Skeletal muscle cell (primary cell): ENCODE measurements around the gene TNFSF8.

ENCODE experiments used
- DNase-seq: peaks from one replicate; pipeline ENCODE4 v3.0.0-alpha.2; 2010; ENCODE audit warnings: low read depth
- H3K4me3 ChIP-seq: 2 replicates; pipeline ENCODE4 v1.5.1; 2011; ENCODE audit warnings: low read depth, mild to moderate bottlenecking, control low read depth, low read length, moderate library complexity

TNFSF8 gene

DNA sequence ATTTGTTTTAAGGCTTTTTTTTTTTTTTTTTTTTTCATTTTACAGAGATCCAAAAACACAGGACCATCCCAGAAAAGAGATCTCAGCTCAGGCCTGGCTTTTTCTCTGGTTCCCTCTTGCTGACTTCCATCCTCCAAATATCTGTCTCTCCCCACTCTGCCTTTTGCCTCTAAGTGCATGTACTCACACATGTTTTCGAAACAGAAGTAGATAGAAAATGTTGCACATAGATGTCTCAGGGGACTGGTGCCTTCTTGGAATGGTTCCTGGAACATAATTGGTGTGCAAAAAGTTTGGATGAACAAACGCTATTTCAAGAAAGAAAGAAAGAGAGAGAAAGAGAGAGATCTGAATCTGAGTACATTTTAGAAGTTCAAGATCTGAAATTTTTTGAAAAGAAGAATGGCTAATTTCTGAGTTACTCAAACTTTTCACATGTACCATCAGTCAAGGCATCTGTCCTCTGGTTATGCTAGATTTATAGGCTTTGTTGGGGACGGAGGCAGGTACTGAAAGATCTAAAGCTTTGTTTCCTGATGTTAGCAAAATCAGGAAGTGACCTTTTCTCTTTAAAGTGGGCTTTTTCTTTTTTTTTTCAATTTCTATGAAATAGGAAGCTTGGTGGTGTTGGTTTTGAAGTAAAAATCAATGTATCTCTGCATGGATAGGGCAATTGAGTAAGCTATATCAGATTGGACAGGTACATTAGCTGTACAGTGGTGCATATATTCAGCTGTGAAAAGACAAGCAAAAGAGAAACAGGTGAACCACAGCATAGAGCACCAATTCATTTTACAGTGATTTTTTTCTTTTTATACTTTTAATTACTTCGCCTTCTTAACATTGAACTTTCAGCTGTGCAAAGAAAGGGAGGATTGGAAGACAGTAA is 8.5 kb upstream of the TNFSF8 start:
- DNase-seq, result peak; percentile 65
- no peak overlapping the region for H3K4me3 ChIP-seq

GRCh38 chr9:114937516-114937915 is 7.1 kb upstream of the TNFSF8 start:
- H3K4me3 ChIP-seq, result no peak overlapping the region
- DNase-seq, result no peak

GRCh38 chr9:114936581-114936980 is 6.2 kb upstream of the TNFSF8 start:
- no peak overlapping the region for H3K4me3 ChIP-seq
- DNase-seq, result no peak

DNA sequence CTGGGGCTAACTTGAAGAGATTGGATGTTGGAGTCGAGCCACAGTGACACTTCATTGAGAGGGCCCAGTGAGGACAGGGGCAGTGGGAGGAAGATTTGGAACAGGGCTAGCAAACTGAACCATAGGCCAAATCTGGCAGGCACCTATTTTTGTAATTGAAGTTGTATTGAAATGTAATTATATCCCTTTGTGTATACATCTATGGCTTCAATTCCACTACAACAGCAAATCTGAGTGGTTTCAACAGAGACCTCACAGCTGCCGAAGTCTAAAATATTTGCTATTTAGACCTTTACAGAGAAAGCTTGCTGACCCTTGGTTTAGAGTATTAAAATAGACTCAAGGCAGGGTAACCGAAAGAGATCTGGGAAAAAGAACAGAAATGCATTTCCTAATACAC is 4.7 kb upstream of the TNFSF8 start:
- DNase-seq, result no peak
- no peak overlapping the region for H3K4me3 ChIP-seq

GRCh38 chr9:114932502-114932901 is 2.1 kb upstream of the TNFSF8 start:
- no peak for DNase-seq
- no peak overlapping the region for H3K4me3 ChIP-seq

DNA sequence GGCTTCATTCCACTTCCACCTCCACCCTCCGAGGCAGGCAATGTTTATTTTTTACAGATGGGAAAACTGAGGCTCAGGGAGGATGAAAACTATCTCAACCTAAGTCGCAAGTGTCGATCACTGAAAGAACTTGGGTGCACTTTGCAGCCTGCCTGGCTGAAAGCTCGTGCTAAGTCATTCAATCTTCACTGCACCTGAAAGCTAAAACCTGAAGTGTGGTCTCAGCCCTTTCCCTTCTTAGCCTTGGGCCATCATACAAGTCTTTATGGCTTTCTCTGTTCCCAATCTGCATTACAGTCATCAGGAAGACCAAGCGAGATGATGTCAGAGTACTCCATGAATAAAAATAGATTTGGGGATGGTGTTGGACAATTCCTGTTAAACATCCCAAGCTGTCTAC is 1.0 kb upstream of the TNFSF8 start:
- H3K4me3 ChIP-seq, result no peak overlapping the region
- DNase-seq, result no peak

GRCh38 chr9:114929201-114929600 is 1.2 kb downstream of the TNFSF8 start:
- DNase-seq, result no peak
- no peak overlapping the region for H3K4me3 ChIP-seq

GRCh38 chr9:114928671-114929070 is 1.7 kb downstream of the TNFSF8 start:
- no peak overlapping the region for H3K4me3 ChIP-seq

DNA sequence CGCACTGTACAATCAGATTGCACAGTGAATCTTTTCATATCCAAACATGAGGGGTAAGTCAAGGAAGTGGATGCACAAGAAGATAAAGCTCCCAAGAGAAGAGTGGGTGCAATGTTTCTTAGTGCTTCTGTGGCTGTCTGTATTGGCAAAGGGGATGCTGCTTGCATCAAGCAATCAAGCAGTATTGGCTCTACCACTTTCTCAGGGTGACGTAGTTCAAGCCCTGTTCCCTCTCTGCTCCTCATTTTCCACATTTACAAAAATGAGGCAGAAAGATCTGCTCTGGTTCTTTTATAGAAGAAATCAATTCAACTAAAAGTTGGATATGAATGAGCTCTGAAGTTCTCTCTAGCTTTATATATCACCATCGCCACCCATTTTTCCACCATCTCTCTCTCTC is 2.3 kb downstream of the TNFSF8 start:
- DNase-seq, result no peak
- no peak overlapping the region for H3K4me3 ChIP-seq

More at GRCh38 chr9:114928671-114929070, 1.7 kb downstream of the TNFSF8 start:
- DNase-seq, result no peak

- no peak overlapping the region for H3K4me3 ChIP-seq
- no peak for DNase-seq
These were observed 4.7 kb downstream of the TNFSF8 start for GRCh38 chr9:114925672-114926071.

DNA sequence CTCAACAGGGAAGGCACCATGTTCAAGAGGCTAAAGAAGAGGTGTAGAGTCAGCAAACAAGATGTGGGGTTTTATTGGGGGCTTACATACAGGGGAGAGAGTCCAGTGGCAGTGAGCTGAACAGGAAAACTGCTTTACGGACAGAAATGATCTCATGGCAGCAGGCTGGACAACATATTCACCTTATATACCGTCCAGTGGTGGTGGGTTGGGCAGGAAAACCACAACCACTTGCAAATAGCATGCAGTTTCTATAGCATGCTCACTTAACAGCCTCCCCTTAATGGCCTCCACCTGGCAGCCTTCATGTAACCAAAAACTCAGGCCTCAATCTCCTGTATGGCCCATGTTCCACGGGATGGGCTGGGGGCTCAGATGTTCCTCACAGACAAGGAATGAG is 5.4 kb downstream of the TNFSF8 start:
- no peak for DNase-seq
- no peak overlapping the region for H3K4me3 ChIP-seq

DNA sequence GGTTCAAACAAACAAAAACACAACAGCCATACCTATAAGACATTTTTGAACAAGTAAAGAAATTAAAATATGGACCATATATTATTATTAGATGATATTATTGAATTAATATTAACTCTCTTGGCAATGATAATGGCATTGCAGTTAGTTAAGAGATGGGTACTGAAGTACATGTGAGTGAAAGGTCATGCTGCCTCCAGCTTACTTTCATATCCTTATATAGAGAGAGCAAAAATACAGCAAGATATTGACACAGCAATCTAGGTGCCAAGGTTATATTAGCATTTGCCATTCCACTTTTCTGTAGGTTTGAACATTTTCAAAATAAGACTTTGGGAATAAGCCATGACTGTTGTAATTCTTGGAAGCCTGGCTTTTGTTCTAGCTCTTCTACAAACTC is 6.1 kb downstream of the TNFSF8 start:
- H3K4me3 ChIP-seq, result no peak overlapping the region
- no peak for DNase-seq

DNA sequence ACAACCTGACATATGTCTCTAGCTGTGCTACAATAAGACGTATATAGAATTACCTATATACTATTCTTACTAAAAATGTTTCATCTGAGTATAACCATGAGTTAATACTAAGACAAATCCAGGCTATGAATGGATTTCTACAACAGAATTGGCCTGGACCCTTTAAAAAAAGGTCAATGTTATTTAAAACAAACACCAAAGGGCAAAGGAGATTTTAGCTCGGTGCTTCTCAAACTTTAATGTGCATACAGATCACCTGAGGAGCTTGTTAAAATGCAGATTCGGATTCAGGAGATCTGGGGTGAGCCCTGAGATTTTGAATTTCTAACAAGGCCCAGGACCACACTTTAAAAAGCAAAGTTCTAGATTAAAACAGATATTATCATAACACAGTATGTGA is 6.5 kb downstream of the TNFSF8 start:
- no peak overlapping the region for H3K4me3 ChIP-seq
- no peak for DNase-seq

GRCh38 chr9:114921171-114921570 is 9.2 kb downstream of the TNFSF8 start:
- no peak overlapping the region for H3K4me3 ChIP-seq
- DNase-seq, result no peak

DNA sequence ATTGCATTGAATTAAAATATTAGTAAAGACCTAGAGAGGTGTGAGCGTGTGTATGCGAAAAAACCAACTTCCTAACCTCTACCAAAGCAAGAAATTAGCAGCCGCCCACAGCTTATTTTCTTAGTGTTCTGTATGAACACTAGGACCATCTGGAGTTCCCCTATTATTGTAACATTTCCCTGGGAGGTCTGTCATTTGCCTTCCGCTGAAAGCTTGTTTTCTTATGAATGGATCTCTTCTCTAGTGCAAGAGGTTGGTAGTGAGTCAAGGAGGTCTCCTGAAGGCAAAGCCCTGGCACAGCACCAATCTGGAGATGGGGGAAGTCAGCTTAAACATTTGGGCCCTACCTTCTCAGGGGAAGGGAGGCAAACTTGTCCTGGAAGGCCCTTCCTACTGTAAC is 10.8 kb downstream of the TNFSF8 start:
- DNase-seq, result no peak

DNA sequence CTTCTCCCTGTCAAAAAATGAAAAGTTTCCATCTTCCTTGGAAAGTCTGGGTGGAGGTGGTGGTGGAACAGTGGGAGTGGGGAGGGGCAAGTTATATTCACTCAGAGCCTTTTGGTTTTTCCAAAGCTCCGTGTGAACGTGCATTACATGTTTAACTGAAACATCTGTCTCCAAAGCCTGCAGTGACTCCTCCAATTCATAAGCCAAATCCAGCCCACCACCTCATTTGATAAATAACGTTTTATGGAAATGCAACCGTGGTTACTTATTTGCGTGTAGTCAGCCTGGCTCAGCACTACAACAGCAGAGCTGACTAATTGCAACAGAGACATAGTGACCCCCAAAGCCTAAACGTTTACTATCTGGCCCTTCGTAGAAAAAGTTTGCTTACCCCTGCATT is 13.9 kb downstream of the TNFSF8 start:
- no peak overlapping the region for H3K4me3 ChIP-seq

More for the DNA sequence above, 10.8 kb downstream of the TNFSF8 start:
- H3K4me3 ChIP-seq, result no peak overlapping the region

GRCh38 chr9:114914139-114914538 is 16.3 kb downstream of the TNFSF8 start:
- no peak overlapping the region for H3K4me3 ChIP-seq
- DNase-seq, result no peak

More for the DNA sequence above, 13.9 kb downstream of the TNFSF8 start:
- DNase-seq, result no peak

- no peak for DNase-seq
- H3K4me3 ChIP-seq, result no peak overlapping the region
These were observed 16.7 kb downstream of the TNFSF8 start for GRCh38 chr9:114913656-114914055.

GRCh38 chr9:114913217-114913616 is 17.2 kb downstream of the TNFSF8 start:
- H3K4me3 ChIP-seq, result no peak overlapping the region
- DNase-seq, result no peak

- no peak overlapping the region for H3K4me3 ChIP-seq
- no peak for DNase-seq
These were observed 19.1 kb downstream of the TNFSF8 start for GRCh38 chr9:114911167-114911821.

DNA sequence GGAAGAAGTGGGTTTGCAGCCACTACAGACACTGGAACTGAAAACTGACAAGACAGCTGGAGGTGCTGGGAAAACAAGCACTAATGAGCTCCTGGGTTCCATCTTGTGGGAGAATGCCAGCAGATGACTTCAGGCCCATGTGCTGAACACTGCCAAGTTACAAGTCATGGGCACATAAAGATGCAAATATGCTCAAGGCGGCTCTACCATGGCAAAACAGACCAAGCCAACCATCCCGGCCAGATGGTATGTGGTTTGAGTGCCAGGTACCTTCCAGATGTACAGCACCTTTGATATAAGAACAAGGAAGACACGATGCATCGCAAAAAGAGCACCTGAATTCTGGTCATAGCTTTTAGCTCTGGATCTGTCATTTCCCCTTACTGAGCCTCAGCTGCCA is 19.9 kb downstream of the TNFSF8 start:
- no peak overlapping the region for H3K4me3 ChIP-seq
- no peak for DNase-seq
